Peyer's patch (tissue), 4 donors: ENCODE results near the gene CRELD2. TPM values are rescaled to one million over a fixed set of nuclear protein-coding genes. Genes with fewer than 3 reads are reported as not detected.

Source experiments
- DNase-seq, 3 donors: peaks; one replicate each; pipeline ENCODE4 v3.0.0-alpha.2; 2017 to 2019
- H3K27ac ChIP-seq, 4 donors: fragments of 200-600 bp; sonication (generic); one replicate each; pipeline ENCODE4 v1.5.1; 2016 to 2019
- H3K27me3 ChIP-seq, 2 donors: fragments of 200-600 bp; sonication (generic); one replicate each; pipeline ENCODE4 v1.5.1; 2019
- H3K36me3 ChIP-seq, 3 donors: fragments of 200-600 bp; sonication (generic); one replicate each; pipeline ENCODE4 v1.5.1; 2016 to 2019
- H3K4me1 ChIP-seq, 4 donors: fragments of 200-600 bp; sonication (generic); one replicate each; pipeline ENCODE4 v1.5.1; 2016 to 2019
- H3K4me3 ChIP-seq, 4 donors: fragments of 200-600 bp; sonication (generic); 1 replicate in 3 of 4; 2 replicates in 1 of 4; pipeline ENCODE4 v1.5.1; 2016 to 2019; ENCODE audit warnings: mild to moderate bottlenecking in 1 of 4
- H3K9me3 ChIP-seq, 4 donors: fragments of 200-600 bp; sonication (generic); one replicate each; pipeline ENCODE4 v1.5.1; 2016 to 2019; ENCODE audit warnings: mild to moderate bottlenecking in 1 of 4
- POLR2A ChIP-seq, 2 donors: fragments of 450-650 bp; IDR thresholded peaks; one replicate each; pipeline ENCODE4 v1.5.1; 2017; ENCODE audit warnings: antibody characterized with exemption in 2 of 2, mild to moderate bottlenecking in 2 of 2, moderate library complexity in 2 of 2
- total RNA-seq, 4 donors: library from RNA; depleted of rRNA; stranded (reverse); fragments of >200 nt; gene quantifications; one replicate each; pipeline ENCODE4 v1.1.0, GENCODE V29; 2016
- TF ChIP-seq, protein P1 (sequence below), 6 experiments: fragments of 450-650 bp in 4 of 6; fragments of 200-600 bp in 2 of 6; sonication (generic) in 1 of 6; IDR thresholded peaks; one replicate each; pipeline ENCODE4 v1.5.1; 2017 to 2019; ENCODE audit warnings: antibody characterized with exemption in 6 of 6, mild to moderate bottlenecking in 3 of 6, moderate library complexity in 1 of 6

Gene CRELD2
- total RNA-seq, 4 donors from 2014 or later, result 33.3 to 52.0 (median 41.1) TPM

DNA sequence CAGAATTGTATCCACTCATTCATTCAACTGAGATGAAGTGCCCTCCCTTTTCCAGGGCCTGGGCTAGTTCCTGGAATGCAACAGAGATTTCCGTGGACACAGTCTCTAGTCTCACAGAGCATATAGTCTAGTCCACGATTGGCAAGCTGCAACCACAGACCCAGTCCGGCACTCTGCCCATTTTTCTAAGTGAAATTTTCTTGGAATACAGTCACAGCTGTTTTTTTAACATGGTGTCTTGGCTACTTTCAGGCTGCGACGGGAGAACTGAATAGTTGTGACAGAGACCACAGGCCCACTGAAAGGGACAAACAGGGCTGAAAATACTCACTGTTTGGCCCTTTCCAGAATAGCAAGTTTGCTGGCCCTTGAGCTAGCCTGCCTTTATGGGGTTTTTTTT is 29.4 kb upstream of the CRELD2 start:
- Histone ChIP-seq H3K36me3 (peaks cover 0 to 40% (median 0%) of the 10 kb centered on the region in 3 donors), H3K9me3 (no peaks in the 10 kb centered on the region), H3K27me3 (no peaks in the 10 kb centered on the region), H3K4me3 (no peak overlapping the region), H3K4me1 (no peaks in the 10 kb centered on the region), H3K27ac (no peak overlapping the region)
- TF ChIP-seq POLR2A (IDR thresholded peaks at IDR 0.05), result no peak
- TF ChIP-seq, protein P1, sequence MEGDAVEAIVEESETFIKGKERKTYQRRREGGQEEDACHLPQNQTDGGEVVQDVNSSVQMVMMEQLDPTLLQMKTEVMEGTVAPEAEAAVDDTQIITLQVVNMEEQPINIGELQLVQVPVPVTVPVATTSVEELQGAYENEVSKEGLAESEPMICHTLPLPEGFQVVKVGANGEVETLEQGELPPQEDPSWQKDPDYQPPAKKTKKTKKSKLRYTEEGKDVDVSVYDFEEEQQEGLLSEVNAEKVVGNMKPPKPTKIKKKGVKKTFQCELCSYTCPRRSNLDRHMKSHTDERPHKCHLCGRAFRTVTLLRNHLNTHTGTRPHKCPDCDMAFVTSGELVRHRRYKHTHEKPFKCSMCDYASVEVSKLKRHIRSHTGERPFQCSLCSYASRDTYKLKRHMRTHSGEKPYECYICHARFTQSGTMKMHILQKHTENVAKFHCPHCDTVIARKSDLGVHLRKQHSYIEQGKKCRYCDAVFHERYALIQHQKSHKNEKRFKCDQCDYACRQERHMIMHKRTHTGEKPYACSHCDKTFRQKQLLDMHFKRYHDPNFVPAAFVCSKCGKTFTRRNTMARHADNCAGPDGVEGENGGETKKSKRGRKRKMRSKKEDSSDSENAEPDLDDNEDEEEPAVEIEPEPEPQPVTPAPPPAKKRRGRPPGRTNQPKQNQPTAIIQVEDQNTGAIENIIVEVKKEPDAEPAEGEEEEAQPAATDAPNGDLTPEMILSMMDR (IDR thresholded peaks at IDR 0.05), result no peak
- no peak for DNase-seq

DNA sequence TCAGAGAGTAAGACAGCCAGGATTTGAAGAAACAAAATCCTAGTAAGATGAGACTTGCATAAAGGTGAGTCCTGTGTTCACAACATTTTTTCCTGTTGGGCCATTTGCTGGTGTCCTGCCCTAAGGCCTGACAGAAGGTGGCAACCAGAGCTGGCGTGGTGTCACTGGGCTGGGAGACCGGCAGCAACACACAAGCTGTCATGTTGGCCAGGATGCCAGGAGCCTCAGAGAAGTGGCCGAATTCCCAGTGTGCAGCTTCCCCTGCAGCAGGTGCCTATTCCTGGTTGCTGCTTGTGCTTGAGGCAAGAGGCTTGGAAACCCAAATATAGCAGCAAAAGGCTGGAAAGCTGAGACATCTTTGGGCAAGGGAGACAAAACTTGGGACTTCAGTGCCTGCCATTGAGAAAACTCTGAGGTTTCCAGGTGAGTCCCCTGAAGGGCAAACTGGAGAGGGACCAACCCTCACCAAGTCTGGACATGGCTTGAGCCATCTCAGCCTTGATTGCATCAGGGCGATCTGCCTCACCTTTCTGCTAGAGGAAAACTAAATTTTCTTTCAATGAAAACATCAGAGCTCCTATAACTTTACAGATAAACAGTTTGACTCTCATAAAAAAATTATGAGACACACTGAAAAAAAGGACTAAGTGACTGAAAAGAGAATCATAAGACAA is 26.1 kb upstream of the CRELD2 start:
- H3K9me3 ChIP-seq, result no peaks in the 10 kb centered on the region
- H3K4me3 ChIP-seq, result no peak overlapping the region
- no peaks in the 10 kb centered on the region for H3K4me1 ChIP-seq
- H3K27me3 ChIP-seq, result no peaks in the 10 kb centered on the region
- H3K27ac ChIP-seq, result no peak overlapping the region
- peaks cover 0 to 14% (median 0%) of the 10 kb centered on the region in 3 donors for H3K36me3 ChIP-seq
- DNase-seq, result no peak
- TF ChIP-seq, protein P1 (IDR thresholded peaks at IDR 0.05), result no peak
- no peak for TF ChIP-seq POLR2A (IDR thresholded peaks at IDR 0.05)

DNA sequence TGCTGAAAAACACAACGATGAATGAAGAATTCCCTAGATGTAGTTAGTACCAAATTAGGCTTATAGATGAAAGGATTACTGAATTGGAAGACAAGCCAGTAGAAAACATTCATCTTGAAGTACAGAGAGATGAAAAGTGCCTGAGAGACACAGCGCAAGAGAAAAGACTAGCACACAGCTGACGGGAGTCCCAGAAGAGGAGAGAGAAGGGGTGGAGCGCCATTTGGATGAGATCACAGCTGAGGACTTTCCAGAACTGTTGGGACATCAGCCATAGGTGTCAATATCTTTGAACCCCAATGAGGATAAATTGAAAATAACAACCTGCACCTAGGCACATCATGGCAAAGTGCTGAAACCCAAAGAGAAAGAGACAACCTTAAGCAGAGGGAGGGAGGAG is 25.4 kb upstream of the CRELD2 start:
- DNase-seq, result no peak
- Histone ChIP-seq H3K27me3 (no peaks in the 10 kb centered on the region), H3K27ac (no peak overlapping the region), H3K4me1 (no peaks in the 10 kb centered on the region), H3K9me3 (no peaks in the 10 kb centered on the region), H3K4me3 (no peak overlapping the region), H3K36me3 (peaks cover 0 to 14% (median 0%) of the 10 kb centered on the region in 3 donors)
- no peak for TF ChIP-seq POLR2A (IDR thresholded peaks at IDR 0.05)
- TF ChIP-seq, protein P1 (IDR thresholded peaks at IDR 0.05), result no peak

DNA sequence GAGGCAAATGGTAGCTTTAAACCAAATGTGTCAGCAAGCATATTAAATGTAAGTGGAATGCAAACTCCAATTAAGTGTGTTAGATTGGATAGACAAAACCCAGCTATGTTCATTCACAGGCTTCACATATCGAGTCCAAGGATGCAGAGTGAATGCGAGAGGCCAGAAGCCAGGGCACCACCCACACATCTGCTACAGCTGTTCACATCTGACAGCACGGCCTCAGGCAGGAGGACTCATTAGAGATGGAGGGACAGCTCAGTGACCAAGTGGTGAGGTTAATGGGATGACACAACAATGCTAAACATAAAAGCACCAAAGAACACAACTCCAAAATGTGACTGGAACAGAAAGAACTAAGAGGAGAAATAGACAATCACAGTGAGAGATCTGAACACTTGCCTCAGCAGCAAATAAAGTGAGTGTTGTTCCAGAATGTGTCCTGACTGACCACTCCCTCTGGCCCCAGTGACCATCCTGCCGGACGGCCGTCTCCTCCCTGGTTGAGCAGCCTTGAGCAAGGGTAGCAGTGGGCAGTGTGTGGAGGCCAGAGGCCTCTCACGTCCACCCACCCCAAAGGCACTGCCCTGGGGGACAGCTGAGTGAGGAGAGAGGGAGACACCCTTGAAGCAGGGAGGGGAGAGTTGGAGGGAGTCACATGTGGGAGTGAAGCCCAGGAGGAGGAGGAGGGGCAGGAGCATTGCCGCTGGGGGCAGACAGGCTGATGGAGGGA is 23.9 kb upstream of the CRELD2 start:
- H3K27ac ChIP-seq, result no peak overlapping the region
- no peaks in the 10 kb centered on the region for H3K27me3 ChIP-seq
- TF ChIP-seq, protein P1 (IDR thresholded peaks at IDR 0.05), result no peak
- no peak for TF ChIP-seq POLR2A (IDR thresholded peaks at IDR 0.05)
- H3K4me3 ChIP-seq, result no peak overlapping the region
- DNase-seq, result peak in 1 of 3 donors; percentile 34
- H3K9me3 ChIP-seq, result no peaks in the 10 kb centered on the region
- peaks cover 0 to 5% (median 0%) of the 10 kb centered on the region in 3 donors for H3K36me3 ChIP-seq
- no peaks in the 10 kb centered on the region for H3K4me1 ChIP-seq

DNA sequence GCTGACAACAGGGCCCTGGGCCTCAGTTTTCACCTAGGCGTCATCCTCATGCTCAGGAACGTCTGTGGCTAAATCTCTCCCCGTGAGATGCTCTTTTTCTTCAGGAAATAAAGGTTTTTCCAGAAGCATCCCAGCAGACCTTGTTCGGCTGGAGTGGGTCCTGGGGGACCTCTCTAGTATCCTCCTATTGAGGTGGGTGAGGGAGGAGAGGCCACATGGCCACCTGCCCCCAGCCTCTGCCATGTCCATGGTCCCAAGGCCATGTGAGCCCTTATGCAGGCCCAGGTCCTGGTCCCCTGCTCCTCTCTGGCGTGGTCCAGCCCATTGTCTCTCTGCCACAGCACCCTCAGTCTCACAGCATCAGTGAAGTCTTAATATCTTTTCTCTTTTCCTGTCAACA is 22.2 kb upstream of the CRELD2 start:
- H3K27me3 ChIP-seq, result no peaks in the 10 kb centered on the region
- no peak overlapping the region for H3K27ac ChIP-seq
- peak in 1 of 3 donors; percentile 28 for DNase-seq
- H3K4me3 ChIP-seq, result no peak overlapping the region
- no peak for TF ChIP-seq POLR2A (IDR thresholded peaks at IDR 0.05)
- TF ChIP-seq, protein P1 (IDR thresholded peaks at IDR 0.05), result no peak
- no peaks in the 10 kb centered on the region for H3K4me1 ChIP-seq
- H3K9me3 ChIP-seq, result no peaks in the 10 kb centered on the region
- peaks cover 0 to 11% (median 0%) of the 10 kb centered on the region in 3 donors for H3K36me3 ChIP-seq
